ENCODE results near the gene PERM1.

GRCh38 chr1:1011396-1011949, 29.6 kb upstream of the PERM1 start:
- no peak for TF ChIP-seq MAX (CRISPR knock-in tag; IDR thresholded peaks at IDR 0.05)
- no peak for TF ChIP-seq CTCF (IDR thresholded peaks at IDR 0.05)
- no peak for TF ChIP-seq E2F4 (CRISPR knock-in tag; IDR thresholded peaks at IDR 0.05; ENCODE audit: borderline replicate concordance, low read depth)
- TF ChIP-seq ZNF219 (CRISPR knock-in tag; IDR thresholded peaks at IDR 0.05; ENCODE audit: borderline replicate concordance) = no peak
- no peak for TF ChIP-seq JUN (CRISPR knock-in tag; IDR thresholded peaks at IDR 0.05)
- no peak for TF ChIP-seq USF1 (CRISPR knock-in tag; IDR thresholded peaks at IDR 0.05)
- TF ChIP-seq, protein P1, sequence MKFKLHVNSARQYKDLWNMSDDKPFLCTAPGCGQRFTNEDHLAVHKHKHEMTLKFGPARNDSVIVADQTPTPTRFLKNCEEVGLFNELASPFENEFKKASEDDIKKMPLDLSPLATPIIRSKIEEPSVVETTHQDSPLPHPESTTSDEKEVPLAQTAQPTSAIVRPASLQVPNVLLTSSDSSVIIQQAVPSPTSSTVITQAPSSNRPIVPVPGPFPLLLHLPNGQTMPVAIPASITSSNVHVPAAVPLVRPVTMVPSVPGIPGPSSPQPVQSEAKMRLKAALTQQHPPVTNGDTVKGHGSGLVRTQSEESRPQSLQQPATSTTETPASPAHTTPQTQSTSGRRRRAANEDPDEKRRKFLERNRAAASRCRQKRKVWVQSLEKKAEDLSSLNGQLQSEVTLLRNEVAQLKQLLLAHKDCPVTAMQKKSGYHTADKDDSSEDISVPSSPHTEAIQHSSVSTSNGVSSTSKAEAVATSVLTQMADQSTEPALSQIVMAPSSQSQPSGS (CRISPR knock-in tag; IDR thresholded peaks at IDR 0.05; ENCODE audit: borderline replicate concordance, low read depth) = no peak
- no peak for TF ChIP-seq CBFB (CRISPR knock-in tag; IDR thresholded peaks at IDR 0.05; ENCODE audit: low read depth)
- no peak for TF ChIP-seq ZBTB21 (CRISPR knock-in tag; IDR thresholded peaks at IDR 0.05; ENCODE audit: borderline replicate concordance)
- no peak for TF ChIP-seq TEAD1 (CRISPR knock-in tag; IDR thresholded peaks at IDR 0.05)

Data from WTC11 (cell line).